HAP-1 (cell line): ENCODE measurements around the gene N4BP2.
"Not testable (repeated sequence)": the region's sequence is repeated elsewhere in the genome, so short reads cannot be mapped to it uniquely, and the experiment has no call there.

ENCODE experiments used
- DNase-seq, 2 experiments: peaks; one replicate each; pipeline ENCODE4 v3.0.0-alpha.2; 2016 to 2020; ENCODE audit warnings: low spot score in 2 of 2
- H3K27me3 ChIP-seq: fragments of 250-450 bp; sonication (Bioruptor Pico); 2 replicates; pipeline ENCODE4 v1.5.1; 2020; ENCODE audit warnings: low read depth, mild to moderate bottlenecking, moderate library complexity
- H3K36me3 ChIP-seq: fragments of 250-450 bp; sonication (Bioruptor Pico); replicated peaks from 2 replicates; pipeline ENCODE4 v1.5.1; 2020; ENCODE audit warnings: mild to moderate bottlenecking
- H3K4me1 ChIP-seq: fragments of 250-450 bp; sonication (Bioruptor Pico); 2 replicates; pipeline ENCODE4 v1.5.1; 2020; ENCODE audit warnings: mild to moderate bottlenecking
- H3K4me3 ChIP-seq: fragments of 250-450 bp; sonication (Bioruptor Pico); 2 replicates; pipeline ENCODE4 v1.5.1; 2020; ENCODE audit warnings: mild to moderate bottlenecking, moderate library complexity
- H3K9me3 ChIP-seq: fragments of 250-450 bp; sonication (Bioruptor Pico); 2 replicates; pipeline ENCODE4 v1.5.1; 2020; ENCODE audit warnings: mild to moderate bottlenecking, moderate library complexity
- in situ Hi-C: fragments of 300-500 bp; cut with MboI; formaldehyde crosslinking; loops from 3 replicates; pipeline ENCODE4 v1.14.3; 2020; ENCODE audit warnings: low sequenced_read_pairs, inconsistent platforms, mixed read lengths

The N4BP2 gene

GRCh38 chr4:40143926-40144508 is 87.4 kb downstream of the N4BP2 start:
- H3K36me3 ChIP-seq, result peaks cover 7% of the 10 kb centered on the region
- no peaks in the 10 kb centered on the region for H3K27me3 ChIP-seq
- DNase-seq, result no peak
- no peaks in the 10 kb centered on the region for H3K9me3 ChIP-seq
- in situ Hi-C loops, result no loop called here
- H3K4me3 ChIP-seq, result no peak overlapping the region
- no peaks in the 10 kb centered on the region for H3K4me1 ChIP-seq

- H3K4me1 ChIP-seq, result no peaks in the 10 kb centered on the region
- H3K9me3 ChIP-seq, result no peaks in the 10 kb centered on the region
- in situ Hi-C loops, result no loop called here
- H3K27me3 ChIP-seq, result no peaks in the 10 kb centered on the region
- H3K36me3 ChIP-seq, result peaks cover 7% of the 10 kb centered on the region
- no peak overlapping the region for H3K4me3 ChIP-seq
- DNase-seq, result no peak
Observed at GRCh38 chr4:40144716-40145115, 88.1 kb downstream of the N4BP2 start.

GRCh38 chr4:40147490-40147889 is 90.8 kb downstream of the N4BP2 start:
- H3K27me3 ChIP-seq, H3K4me3 ChIP-seq, H3K4me1 ChIP-seq, DNase-seq, H3K9me3 ChIP-seq, H3K36me3 ChIP-seq, in situ Hi-C loops: not testable (repeated sequence)

GRCh38 chr4:40149960-40150385 is 93.3 kb downstream of the N4BP2 start:
- H3K36me3 ChIP-seq, result no peaks in the 10 kb centered on the region; the same call in none of the 2 replicates
- in situ Hi-C loops, result no loop called here
- H3K4me1 ChIP-seq, result no peaks in the 10 kb centered on the region

GRCh38 chr4:40150932-40151331 is 94.3 kb downstream of the N4BP2 start:
- H3K36me3 ChIP-seq, result no peaks in the 10 kb centered on the region; the same call in none of the 2 replicates
- no peak for DNase-seq
- H3K4me1 ChIP-seq, result no peaks in the 10 kb centered on the region
- in situ Hi-C loops, result no loop called here
- H3K27me3 ChIP-seq, result no peaks in the 10 kb centered on the region
- no peak overlapping the region for H3K4me3 ChIP-seq
- H3K9me3 ChIP-seq, result 0 out of 2 replicates have a peak, but pooled peaks cover 2% of the 10 kb centered on the region

More at GRCh38 chr4:40149960-40150385, 93.3 kb downstream of the N4BP2 start:
- H3K4me3 ChIP-seq, result no peak overlapping the region
- DNase-seq, result peak; percentile 70 to 74
- H3K27me3 ChIP-seq, result no peaks in the 10 kb centered on the region
- 0 out of 2 replicates have a peak, but pooled peaks cover 2% of the 10 kb centered on the region for H3K9me3 ChIP-seq

GRCh38 chr4:40152637-40153036 is 96.0 kb downstream of the N4BP2 start:
- no peaks in the 10 kb centered on the region for H3K27me3 ChIP-seq
- 0 out of 2 replicates have a peak, but pooled peaks cover 2% of the 10 kb centered on the region for H3K9me3 ChIP-seq
- no peak for DNase-seq
- in situ Hi-C loops, result no loop called here
- H3K4me1 ChIP-seq, result no peaks in the 10 kb centered on the region
- H3K4me3 ChIP-seq, result no peak overlapping the region
- H3K36me3 ChIP-seq, result no peaks in the 10 kb centered on the region; the same call in none of the 2 replicates

GRCh38 chr4:40157436-40157835 is 100.8 kb downstream of the N4BP2 start:
- H3K4me3 ChIP-seq, result no peak overlapping the region
- no peaks in the 10 kb centered on the region for H3K4me1 ChIP-seq
- no peaks in the 10 kb centered on the region for H3K27me3 ChIP-seq
- no peaks in the 10 kb centered on the region for H3K9me3 ChIP-seq
- in situ Hi-C loops, result no loop called here
- no peaks in the 10 kb centered on the region; the same call in 1 of the 2 replicates for H3K36me3 ChIP-seq
- no peak for DNase-seq

- DNase-seq, result no peak
- Histone ChIP-seq H3K36me3 (no peaks in the 10 kb centered on the region), H3K9me3 (no peaks in the 10 kb centered on the region), H3K4me3 (no peak overlapping the region), H3K27me3 (no peaks in the 10 kb centered on the region), H3K4me1 (peaks cover 3% of the 10 kb centered on the region; the same call in 1 of the 2 replicates)
- in situ Hi-C loops, result no loop called here
Observed at GRCh38 chr4:40160258-40160657, 103.6 kb downstream of the N4BP2 start.

GRCh38 chr4:40164459-40164858 is 107.8 kb downstream of the N4BP2 start:
- no peaks in the 10 kb centered on the region for H3K27me3 ChIP-seq
- H3K4me1 ChIP-seq, result peaks cover 11% of the 10 kb centered on the region
- 0 out of 2 replicates have a peak, but pooled peaks cover 3% of the 10 kb centered on the region for H3K9me3 ChIP-seq
- DNase-seq, result no peak
- H3K36me3 ChIP-seq, result no peaks in the 10 kb centered on the region
- in situ Hi-C loops, result no loop called here
- no peak overlapping the region for H3K4me3 ChIP-seq

- no peaks in the 10 kb centered on the region for H3K36me3 ChIP-seq
Observed at GRCh38 chr4:40165916-40166315, 109.3 kb downstream of the N4BP2 start.

GRCh38 chr4:40168070-40168469 is 111.4 kb downstream of the N4BP2 start:
- no peak for DNase-seq
- in situ Hi-C loops, result no loop called here

More at GRCh38 chr4:40165916-40166315, 109.3 kb downstream of the N4BP2 start:
- Histone ChIP-seq H3K4me1 (peaks cover 11% of the 10 kb centered on the region), H3K9me3 (0 out of 2 replicates have a peak, but pooled peaks cover 3% of the 10 kb centered on the region), H3K4me3 (no peak overlapping the region), H3K27me3 (no peaks in the 10 kb centered on the region)
- in situ Hi-C loops, result no loop called here
- DNase-seq, result peak in 1 of 2 experiments; percentile 14

GRCh38 chr4:40170588-40170987 is 113.9 kb downstream of the N4BP2 start:
- Histone ChIP-seq H3K27me3 (no peaks in the 10 kb centered on the region), H3K4me1 (peaks cover 8% of the 10 kb centered on the region), H3K36me3 (no peaks in the 10 kb centered on the region), H3K4me3 (no peak overlapping the region), H3K9me3 (0 out of 2 replicates have a peak, but pooled peaks cover 3% of the 10 kb centered on the region)
- in situ Hi-C loops, result no loop called here
- no peak for DNase-seq

More at GRCh38 chr4:40168070-40168469, 111.4 kb downstream of the N4BP2 start:
- H3K36me3 ChIP-seq, result no peaks in the 10 kb centered on the region
- H3K4me3 ChIP-seq, result no peak overlapping the region
- H3K27me3 ChIP-seq, result no peaks in the 10 kb centered on the region
- peaks cover 11% of the 10 kb centered on the region for H3K4me1 ChIP-seq
- H3K9me3 ChIP-seq, result 0 out of 2 replicates have a peak, but pooled peaks cover 3% of the 10 kb centered on the region

- no peaks in the 10 kb centered on the region for H3K4me1 ChIP-seq
- no peak for DNase-seq
- H3K27me3 ChIP-seq, result no peaks in the 10 kb centered on the region
- H3K36me3 ChIP-seq, result no peaks in the 10 kb centered on the region
- no peaks in the 10 kb centered on the region for H3K9me3 ChIP-seq
- in situ Hi-C loops, result no loop called here
- H3K4me3 ChIP-seq, result no peak overlapping the region
Observed at GRCh38 chr4:40173470-40173875, 116.8 kb downstream of the N4BP2 start.

- no peaks in the 10 kb centered on the region for H3K4me1 ChIP-seq
- in situ Hi-C loops, result no loop called here
Observed at GRCh38 chr4:40176602-40177001, 120.0 kb downstream of the N4BP2 start.

More at GRCh38 chr4:40176602-40177001, 120.0 kb downstream of the N4BP2 start:
- Histone ChIP-seq H3K4me3 (no peak overlapping the region), H3K27me3 (no peaks in the 10 kb centered on the region), H3K36me3 (no peaks in the 10 kb centered on the region), H3K9me3 (no peaks in the 10 kb centered on the region)
- DNase-seq, result no peak
